Measurements from ENCODE around the gene SLMAP.

Gene SLMAP

DNA sequence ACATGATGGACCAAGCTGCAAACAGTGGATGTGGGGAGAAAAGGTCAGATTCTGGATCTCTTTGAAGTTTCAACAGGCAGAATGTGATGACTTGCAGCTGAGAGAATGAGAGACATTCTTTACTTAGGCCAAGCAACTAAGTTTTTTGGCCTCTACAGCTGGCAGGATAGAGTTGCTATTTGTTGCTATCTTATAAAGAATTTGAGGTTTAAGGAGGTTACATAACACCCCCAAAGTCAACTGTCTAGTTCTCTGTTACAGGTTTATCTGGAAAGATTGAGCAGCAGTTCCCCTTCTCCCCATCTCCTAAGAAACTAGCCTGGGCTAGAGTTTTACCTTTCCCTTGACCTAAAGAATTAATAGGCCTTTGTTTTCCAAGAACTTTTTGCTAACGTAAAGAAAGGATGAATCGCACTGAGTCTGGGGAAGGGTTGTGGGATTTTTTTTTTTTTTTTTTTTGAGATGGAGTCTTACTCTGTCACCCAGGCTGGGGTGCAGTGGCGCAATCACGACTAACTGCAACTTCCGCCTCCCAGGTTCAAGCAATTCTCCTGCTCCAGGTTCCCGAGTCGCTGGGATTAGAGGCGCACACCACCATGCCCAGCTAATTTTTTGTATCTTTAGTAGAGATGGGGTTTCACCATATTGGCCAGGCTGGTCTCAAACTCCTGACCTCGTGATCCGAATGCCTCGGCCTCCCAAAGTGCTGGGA, 26.6 kb upstream of the SLMAP start:
- H3F3A ChIP-seq (ENCODE audit: low read depth), result no peaks in the 10 kb centered on the region
- H3K9me3 ChIP-seq (ENCODE audit: insufficient read depth, low read depth, low read length), result no peaks in the 10 kb centered on the region
- no peaks in the 10 kb centered on the region for H3K27me3 ChIP-seq (ENCODE audit: insufficient read depth, low read length, poor library complexity, severe bottlenecking)
- H3K9ac ChIP-seq (ENCODE audit: low read depth, low read length, poor library complexity, severe bottlenecking), result no peak overlapping the region
- no peaks in the 10 kb centered on the region for H3K9me2 ChIP-seq (replicated peaks; ENCODE audit: low read depth, low read length)
- no peak overlapping the region for H2AFZ ChIP-seq (ENCODE audit: low read length)
- TF ChIP-seq, protein P1, sequence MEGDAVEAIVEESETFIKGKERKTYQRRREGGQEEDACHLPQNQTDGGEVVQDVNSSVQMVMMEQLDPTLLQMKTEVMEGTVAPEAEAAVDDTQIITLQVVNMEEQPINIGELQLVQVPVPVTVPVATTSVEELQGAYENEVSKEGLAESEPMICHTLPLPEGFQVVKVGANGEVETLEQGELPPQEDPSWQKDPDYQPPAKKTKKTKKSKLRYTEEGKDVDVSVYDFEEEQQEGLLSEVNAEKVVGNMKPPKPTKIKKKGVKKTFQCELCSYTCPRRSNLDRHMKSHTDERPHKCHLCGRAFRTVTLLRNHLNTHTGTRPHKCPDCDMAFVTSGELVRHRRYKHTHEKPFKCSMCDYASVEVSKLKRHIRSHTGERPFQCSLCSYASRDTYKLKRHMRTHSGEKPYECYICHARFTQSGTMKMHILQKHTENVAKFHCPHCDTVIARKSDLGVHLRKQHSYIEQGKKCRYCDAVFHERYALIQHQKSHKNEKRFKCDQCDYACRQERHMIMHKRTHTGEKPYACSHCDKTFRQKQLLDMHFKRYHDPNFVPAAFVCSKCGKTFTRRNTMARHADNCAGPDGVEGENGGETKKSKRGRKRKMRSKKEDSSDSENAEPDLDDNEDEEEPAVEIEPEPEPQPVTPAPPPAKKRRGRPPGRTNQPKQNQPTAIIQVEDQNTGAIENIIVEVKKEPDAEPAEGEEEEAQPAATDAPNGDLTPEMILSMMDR (conservative IDR thresholded peaks at IDR 0.05; ENCODE audit: low read length), result no peak
- TF ChIP-seq EZH2phosphoT487 (IDR thresholded peaks at IDR 0.05; ENCODE audit: borderline replicate concordance), result no peak
- no peak overlapping the region for H3K4me2 ChIP-seq (ENCODE audit: low read depth, low read length, poor library complexity, severe bottlenecking)
- H3K4me3 ChIP-seq (ENCODE audit: low read length, poor library complexity, severe bottlenecking), result no peak overlapping the region
- no peaks in the 10 kb centered on the region for H4K20me1 ChIP-seq (ENCODE audit: insufficient read depth, low read length, poor library complexity, severe bottlenecking)
- H3K36me3 ChIP-seq (ENCODE audit: insufficient read depth, low read length), result no peaks in the 10 kb centered on the region
- no peaks in the 10 kb centered on the region for H3K79me2 ChIP-seq (ENCODE audit: insufficient read depth, low read length)
- H3K4me1 ChIP-seq (ENCODE audit: insufficient read depth, low read length, poor library complexity, severe bottlenecking), result no peaks in the 10 kb centered on the region

DNA sequence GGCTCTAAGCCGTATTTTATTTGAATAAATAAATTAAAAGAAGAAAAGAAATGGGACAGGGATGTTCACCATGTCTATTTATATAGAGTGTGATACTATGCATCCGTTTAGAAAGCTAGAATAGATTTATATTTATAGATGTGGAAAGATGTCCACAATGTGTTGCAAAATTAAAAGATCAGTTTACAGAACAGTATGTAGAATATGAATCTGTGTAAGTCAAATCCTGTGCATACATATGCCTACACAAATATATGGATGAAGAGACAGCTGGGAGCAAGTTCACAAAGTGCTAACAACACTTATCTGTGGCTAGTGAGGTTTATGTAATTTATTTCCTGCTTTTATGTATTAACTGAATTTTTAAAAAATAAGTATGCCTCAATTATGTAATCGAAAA, 25.4 kb upstream of the SLMAP start:
- no peaks in the 10 kb centered on the region for H3K4me1 ChIP-seq (ENCODE audit: insufficient read depth, low read length, poor library complexity, severe bottlenecking)
- no peaks in the 10 kb centered on the region for H3K9me2 ChIP-seq (replicated peaks; ENCODE audit: low read depth, low read length)
- H3K79me2 ChIP-seq (ENCODE audit: insufficient read depth, low read length), result no peaks in the 10 kb centered on the region
- H3F3A ChIP-seq (ENCODE audit: low read depth), result no peaks in the 10 kb centered on the region
- H3K9me3 ChIP-seq (ENCODE audit: insufficient read depth, low read depth, low read length), result no peaks in the 10 kb centered on the region
- H3K9ac ChIP-seq (ENCODE audit: low read depth, low read length, poor library complexity, severe bottlenecking), result no peak overlapping the region
- no peak overlapping the region for H3K4me3 ChIP-seq (ENCODE audit: low read length, poor library complexity, severe bottlenecking)
- H3K27me3 ChIP-seq (ENCODE audit: insufficient read depth, low read length, poor library complexity, severe bottlenecking), result no peaks in the 10 kb centered on the region
- H3K36me3 ChIP-seq (ENCODE audit: insufficient read depth, low read length), result no peaks in the 10 kb centered on the region
- no peak overlapping the region for H2AFZ ChIP-seq (ENCODE audit: low read length)
- TF ChIP-seq, protein P1 (conservative IDR thresholded peaks at IDR 0.05; ENCODE audit: low read length), result no peak
- TF ChIP-seq EZH2phosphoT487 (IDR thresholded peaks at IDR 0.05; ENCODE audit: borderline replicate concordance), result no peak
- no peaks in the 10 kb centered on the region for H4K20me1 ChIP-seq (ENCODE audit: insufficient read depth, low read length, poor library complexity, severe bottlenecking)
- no peak overlapping the region for H3K4me2 ChIP-seq (ENCODE audit: low read depth, low read length, poor library complexity, severe bottlenecking)

DNA sequence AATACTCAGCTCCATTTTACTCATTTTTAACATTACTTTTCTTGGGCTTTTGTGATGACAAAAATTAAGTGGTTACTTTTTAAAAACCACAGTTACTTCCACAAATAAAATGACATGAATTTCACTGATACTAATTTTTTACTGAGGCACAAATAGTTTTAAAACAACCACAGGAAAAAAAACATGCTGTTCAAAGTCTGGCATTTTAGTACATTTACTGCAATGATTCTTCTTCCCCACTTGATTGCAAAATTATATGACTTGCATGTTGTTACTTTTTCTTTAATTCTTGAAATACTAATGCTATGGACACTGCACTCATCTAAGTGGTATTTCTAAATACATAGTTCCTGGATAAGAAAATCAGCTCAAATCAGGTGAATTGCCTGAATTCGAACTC, 24.8 kb upstream of the SLMAP start:
- H3K9me2 ChIP-seq (replicated peaks; ENCODE audit: low read depth, low read length), result no peaks in the 10 kb centered on the region
- no peak overlapping the region for H3K4me2 ChIP-seq (ENCODE audit: low read depth, low read length, poor library complexity, severe bottlenecking)
- TF ChIP-seq EZH2phosphoT487 (IDR thresholded peaks at IDR 0.05; ENCODE audit: borderline replicate concordance), result no peak
- TF ChIP-seq, protein P1 (conservative IDR thresholded peaks at IDR 0.05; ENCODE audit: low read length), result no peak
- H3K36me3 ChIP-seq (ENCODE audit: insufficient read depth, low read length), result no peaks in the 10 kb centered on the region
- no peaks in the 10 kb centered on the region for H3K79me2 ChIP-seq (ENCODE audit: insufficient read depth, low read length)
- H3K4me1 ChIP-seq (ENCODE audit: insufficient read depth, low read length, poor library complexity, severe bottlenecking), result no peaks in the 10 kb centered on the region
- no peaks in the 10 kb centered on the region for H3F3A ChIP-seq (ENCODE audit: low read depth)
- H3K27me3 ChIP-seq (ENCODE audit: insufficient read depth, low read length, poor library complexity, severe bottlenecking), result no peaks in the 10 kb centered on the region
- H2AFZ ChIP-seq (ENCODE audit: low read length), result no peak overlapping the region
- no peaks in the 10 kb centered on the region for H4K20me1 ChIP-seq (ENCODE audit: insufficient read depth, low read length, poor library complexity, severe bottlenecking)
- no peak overlapping the region for H3K9ac ChIP-seq (ENCODE audit: low read depth, low read length, poor library complexity, severe bottlenecking)
- H3K4me3 ChIP-seq (ENCODE audit: low read length, poor library complexity, severe bottlenecking), result no peak overlapping the region
- no peaks in the 10 kb centered on the region for H3K9me3 ChIP-seq (ENCODE audit: insufficient read depth, low read depth, low read length)
